CD1c-positive myeloid dendritic cell (primary cell): ENCODE results near the gene SAMM50.
A peak's percentile ranks its signal among the peaks of the same experiment; 100 is the strongest.

Source experiments
- DNase-seq: peaks from one replicate; pipeline ENCODE4 v3.0.0-alpha.2; 2016; ENCODE audit errors: extremely low spot score

The SAMM50 gene

DNA sequence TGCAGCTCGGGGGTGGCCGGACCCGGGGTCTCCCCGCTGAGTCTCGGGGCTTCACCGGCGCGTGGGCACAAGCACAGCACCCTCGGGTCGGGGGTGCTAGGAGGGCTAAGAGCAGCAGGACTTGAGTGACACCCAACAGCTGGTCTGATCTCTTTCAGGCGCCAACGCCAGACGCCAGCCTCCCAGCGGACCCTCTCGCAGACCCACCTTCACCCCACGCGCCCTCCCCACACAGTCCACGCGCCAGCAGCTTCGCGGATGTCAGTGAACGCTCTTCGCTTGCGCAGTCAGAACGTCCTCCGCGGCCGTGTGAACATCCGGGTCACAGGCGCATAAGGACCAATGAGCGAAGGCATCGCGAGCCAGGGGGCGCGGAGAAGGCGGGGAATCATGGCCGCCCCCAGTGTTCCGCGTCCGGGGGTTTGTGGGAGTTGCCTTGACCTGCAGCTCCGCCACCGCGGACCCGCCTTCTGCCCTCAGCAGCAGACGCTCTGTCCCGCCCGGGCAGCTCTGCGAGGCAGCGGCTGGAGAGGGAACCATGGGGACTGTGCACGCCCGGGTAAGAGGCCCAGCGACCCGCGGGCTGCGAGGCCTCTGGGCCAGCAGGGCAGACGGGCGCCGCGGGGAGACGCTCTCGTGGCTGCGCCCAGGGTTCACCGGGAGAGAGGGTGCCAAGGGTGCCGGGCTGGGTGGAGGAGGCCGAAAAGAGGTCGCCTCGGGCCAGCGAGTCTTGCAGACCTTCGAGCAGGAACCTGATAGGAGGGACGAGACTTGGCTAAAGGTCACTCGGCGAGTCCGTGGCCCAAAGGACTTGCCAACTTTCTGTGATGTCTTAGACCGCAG lies at the start of gene SAMM50:
TSS of gene SAMM50 (plus strand) at position 403 of the 843 bp plus-strand sequence. CDS start at position 539, 136 bp downstream.
- peak; percentile 96 for DNase-seq

DNA sequence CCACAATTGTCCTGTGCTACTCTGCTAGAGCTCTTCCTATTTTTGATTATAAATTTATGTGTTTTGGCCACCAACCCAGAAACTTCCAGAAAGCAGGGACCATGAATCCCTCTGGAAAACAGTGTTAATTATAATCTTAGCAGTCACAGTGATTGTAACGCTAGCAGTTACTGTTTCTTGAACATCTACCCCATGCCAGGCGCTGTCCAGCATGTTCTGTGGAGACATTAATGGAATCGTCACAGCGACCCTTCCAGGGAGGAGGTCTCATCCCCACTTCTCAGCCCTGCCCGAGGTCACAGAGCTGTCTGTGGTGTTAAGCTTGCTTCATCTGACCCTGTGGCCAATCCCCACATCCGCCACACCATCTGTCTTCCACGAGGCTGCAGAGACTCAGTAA lies 49.6 kb upstream of the SAMM50 start:
- no peak for DNase-seq

GRCh38 chr22:43909708-43910107 lies 45.5 kb upstream of the SAMM50 start:
- DNase-seq, result no peak

DNA sequence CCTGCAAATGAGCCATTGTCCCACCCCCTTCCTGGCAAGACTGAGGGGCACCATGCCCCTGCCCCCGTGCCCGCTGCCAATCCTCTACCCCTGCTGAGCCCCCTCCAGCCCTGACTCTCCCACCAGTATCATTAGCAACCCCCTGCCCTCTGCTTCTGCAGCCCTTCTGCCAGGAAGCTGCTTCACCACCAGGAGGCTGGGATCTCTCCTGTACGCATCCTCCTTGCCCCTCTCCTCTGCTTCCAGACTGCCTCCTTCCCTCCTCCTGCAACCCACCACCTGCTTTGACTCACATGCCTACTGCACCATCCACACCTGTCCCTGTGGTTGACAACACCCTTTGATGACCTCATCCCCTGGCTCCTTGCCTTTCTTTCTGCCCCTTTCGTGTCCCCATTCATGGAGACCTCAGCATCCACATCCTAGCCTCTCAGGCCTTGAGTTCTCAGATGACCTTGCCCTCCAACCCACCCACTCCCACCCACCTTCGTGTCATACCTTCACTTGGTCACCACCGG lies 45.0 kb upstream of the SAMM50 start:
- DNase-seq, result no peak

- DNase-seq, result no peak
These were observed 43.9 kb upstream of the SAMM50 start for GRCh38 chr22:43911351-43911750.

- DNase-seq, result no peak
These were observed 37.7 kb upstream of the SAMM50 start for GRCh38 chr22:43917521-43917920.

GRCh38 chr22:43919106-43919973 lies 35.9 kb upstream of the SAMM50 start:
- DNase-seq, result no peak

DNA sequence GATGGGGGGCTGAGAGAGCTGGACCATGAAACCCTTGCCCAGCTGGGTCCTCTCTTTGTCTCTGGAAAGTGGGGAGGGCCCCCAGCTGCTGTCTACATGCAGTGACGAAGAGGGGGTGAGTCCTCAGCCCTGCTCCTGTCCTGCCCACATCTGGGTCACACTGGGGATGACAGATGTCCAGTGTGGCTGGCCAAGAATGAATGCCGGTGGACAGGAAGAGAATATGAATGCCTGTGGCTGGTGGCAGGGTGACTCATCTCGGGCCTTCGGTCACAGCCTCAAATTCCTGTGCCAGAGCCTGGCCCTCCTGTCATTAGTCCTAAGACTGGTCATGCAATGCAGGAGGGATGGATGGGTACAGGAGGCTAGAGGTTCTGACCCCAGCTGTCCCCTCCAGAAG lies 33.9 kb upstream of the SAMM50 start:
- DNase-seq, result no peak

DNA sequence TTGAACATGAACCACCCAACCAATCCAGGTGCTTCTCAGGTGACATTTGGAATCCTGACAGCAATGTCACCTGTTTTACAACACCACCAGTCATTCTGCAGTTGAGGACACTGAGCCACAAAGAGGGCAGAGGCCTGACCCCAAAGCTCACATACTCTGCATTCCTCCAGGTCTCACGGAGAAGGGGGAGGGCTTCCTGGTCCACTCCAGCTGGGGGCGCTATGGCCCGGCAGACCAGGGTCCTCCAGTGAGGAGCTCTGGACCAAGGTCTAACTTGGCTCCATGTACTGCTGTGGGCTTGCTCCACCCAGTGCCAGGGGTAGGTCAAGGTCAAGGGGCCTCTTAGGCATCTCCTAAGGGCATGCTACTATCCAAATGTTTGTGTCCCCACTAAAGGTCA lies 33.1 kb upstream of the SAMM50 start:
- DNase-seq, result no peak

- DNase-seq, result peak; percentile 15
These were observed 32.1 kb upstream of the SAMM50 start for GRCh38 chr22:43923191-43923590.

- DNase-seq, result peak; percentile 71
These were observed 31.4 kb upstream of the SAMM50 start, which contains the start of gene PNPLA3 for GRCh38 chr22:43923631-43924464. Gene PNPLA3 (plus strand): TSS chr22:43923805. CDS start chr22:43923912, 107 bp downstream.

- no peak for DNase-seq
These were observed 30.4 kb upstream of the SAMM50 start for GRCh38 chr22:43924877-43925276.

DNA sequence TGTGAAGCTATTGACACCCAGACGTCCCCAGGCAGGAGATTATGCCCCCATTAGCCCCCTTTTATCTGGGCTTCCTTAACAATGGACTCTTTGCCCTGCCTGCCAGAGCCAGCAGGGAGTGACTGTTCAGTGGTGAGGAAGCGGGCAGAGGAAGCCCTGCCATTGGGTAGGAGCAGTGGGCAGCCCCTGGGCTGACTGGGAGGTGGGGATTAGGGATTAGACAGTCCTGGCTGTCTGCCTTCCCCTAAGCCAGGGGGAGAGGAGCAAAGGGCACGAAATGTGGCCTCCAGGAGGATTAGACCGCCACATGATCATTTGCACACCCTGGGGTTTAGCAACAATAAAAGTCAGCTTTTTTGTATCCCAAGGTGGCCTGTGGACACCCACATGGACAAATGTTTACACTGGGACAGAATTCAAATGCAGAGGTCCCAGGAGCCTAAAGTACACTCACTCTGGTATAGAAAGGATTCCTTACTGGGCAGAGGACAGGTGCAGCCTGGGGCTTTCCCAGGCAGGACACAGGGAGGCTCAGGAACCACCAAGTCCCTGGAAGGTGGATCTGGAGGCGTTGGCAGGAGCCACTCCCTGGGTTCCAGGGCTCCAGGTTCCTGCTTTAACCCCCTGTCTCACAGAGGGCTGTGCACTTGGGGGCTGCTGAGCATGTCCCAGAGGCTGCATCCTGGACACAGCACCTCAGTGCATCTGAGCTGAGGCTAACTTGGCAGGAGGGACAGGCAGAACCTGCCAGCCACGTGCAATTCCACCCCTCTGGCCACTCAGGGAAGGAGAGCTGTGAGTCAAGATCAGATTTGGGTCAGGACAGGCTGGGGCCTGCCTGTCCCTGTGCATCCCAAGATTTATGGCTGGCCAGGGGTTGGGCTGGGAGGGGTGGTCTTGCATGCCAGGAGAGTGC lies 29.6 kb upstream of the SAMM50 start:
- peak; percentile 26 for DNase-seq

DNA sequence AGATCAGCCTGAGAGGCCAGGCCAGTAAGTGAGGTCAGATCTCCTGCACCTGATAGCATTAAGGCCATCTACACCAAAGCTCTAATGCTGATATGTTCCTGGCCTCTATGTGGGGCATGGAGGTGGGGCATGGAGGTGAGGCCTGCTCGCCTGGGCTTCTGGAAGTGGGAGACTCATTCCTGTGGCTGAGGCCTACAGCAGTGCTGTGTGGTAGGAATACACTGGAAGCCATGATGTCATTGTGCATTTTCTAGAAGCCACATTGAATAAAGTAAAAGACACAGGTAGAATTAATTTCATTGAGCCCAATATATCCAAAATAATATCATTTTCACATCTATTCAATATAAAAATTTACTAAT lies 28.9 kb upstream of the SAMM50 start:
- DNase-seq, result no peak

DNA sequence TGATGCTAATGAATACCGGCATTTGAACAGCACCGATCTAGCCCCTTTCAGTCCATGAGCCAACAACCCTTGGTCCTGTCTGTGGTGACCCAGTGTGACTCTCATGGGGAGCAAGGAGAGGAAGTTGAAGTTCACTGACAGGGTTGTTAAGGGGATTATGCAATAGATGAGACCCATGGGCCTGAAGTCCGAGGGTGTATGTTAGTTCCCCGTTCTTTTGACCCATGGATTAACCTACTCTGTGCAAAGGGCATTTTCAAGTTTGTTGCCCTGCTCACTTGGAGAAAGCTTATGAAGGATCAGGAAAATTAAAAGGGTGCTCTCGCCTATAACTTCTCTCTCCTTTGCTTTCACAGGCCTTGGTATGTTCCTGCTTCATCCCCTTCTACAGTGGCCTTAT lies 26.8 kb upstream of the SAMM50 start:
- peak; percentile 80 for DNase-seq

GRCh38 chr22:43928908-43929307 lies 26.3 kb upstream of the SAMM50 start:
- DNase-seq, result no peak

DNA sequence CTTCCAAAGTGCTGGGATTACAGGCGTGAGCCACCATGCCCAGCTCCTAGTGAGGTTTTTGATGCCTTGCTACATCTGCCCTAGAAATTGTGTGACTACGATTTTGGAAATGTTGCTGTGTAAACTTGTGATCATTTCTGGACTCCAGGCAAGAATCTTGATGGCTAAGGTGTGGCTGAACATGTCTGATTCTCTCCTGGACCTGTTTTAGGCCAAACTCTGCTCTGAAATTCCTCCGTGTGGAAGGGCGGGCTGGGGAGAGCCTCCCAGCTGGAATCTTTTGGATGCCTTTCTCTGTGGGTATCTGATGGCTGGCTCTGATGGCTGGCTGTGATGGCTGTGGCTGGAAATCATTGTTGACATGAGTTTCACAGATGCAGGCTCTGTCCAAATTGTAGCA lies 23.5 kb upstream of the SAMM50 start:
- no peak for DNase-seq

DNA sequence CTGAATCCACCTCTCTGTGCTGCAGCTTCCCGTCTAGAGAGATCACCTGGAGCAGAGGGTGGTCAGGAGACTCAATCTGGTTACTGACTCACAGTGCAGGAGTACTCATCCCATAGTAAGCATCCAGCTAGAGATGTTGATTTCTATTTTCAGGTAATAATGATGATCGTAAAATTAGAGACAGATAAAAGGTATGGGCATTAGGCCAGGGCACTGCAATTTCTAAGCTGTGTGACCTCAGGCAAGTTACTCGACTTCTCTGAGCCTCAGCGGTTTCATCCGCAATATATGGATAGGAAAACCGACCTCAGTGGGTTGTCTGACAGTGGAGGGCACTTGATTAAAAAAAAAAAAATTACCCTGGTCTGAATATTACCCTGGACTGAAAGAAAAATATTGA lies 13.8 kb upstream of the SAMM50 start:
- no peak for DNase-seq

- no peak for DNase-seq
These were observed 10.4 kb upstream of the SAMM50 start for GRCh38 chr22:43944670-43945430.
